Esophagus muscularis mucosa (tissue), 4 donors: ENCODE results near the gene TBX5. TPM values are rescaled to one million over a fixed set of nuclear protein-coding genes. Genes with fewer than 3 reads are reported as not detected.

Experiments
- DNase-seq: peaks from one replicate; pipeline ENCODE4 v3.0.0-alpha.2; 2017; ENCODE audit errors: extremely low spot score
- H3K27ac ChIP-seq, 4 donors: fragments of 200-600 bp; sonication (generic); replicated peaks in 1 of 4; 1 replicate in 3 of 4; 2 replicates in 1 of 4; pipeline ENCODE4 v1.5.1; 2016 to 2019; ENCODE audit warnings: mild to moderate bottlenecking in 1 of 4
- H3K27me3 ChIP-seq, 4 donors: fragments of 200-600 bp; sonication (generic); one replicate each; pipeline versions ENCODE4 v1.5.1 to v1.6.0; 2016 to 2019
- H3K36me3 ChIP-seq, 4 donors: fragments of 200-600 bp; sonication (generic); one replicate each; pipeline ENCODE4 v1.5.1; 2016 to 2019
- H3K4me1 ChIP-seq, 4 donors: fragments of 200-600 bp; sonication (generic); one replicate each; pipeline ENCODE4 v1.5.1; 2016 to 2019
- H3K4me3 ChIP-seq, 4 donors: fragments of 200-600 bp; sonication (generic); 1 replicate in 2 of 4; 2 replicates in 2 of 4; pipeline ENCODE4 v1.5.1; 2016 to 2019; ENCODE audit warnings: mild to moderate bottlenecking in 4 of 4, moderate library complexity in 1 of 4
- H3K9me3 ChIP-seq, 4 donors: fragments of 200-600 bp; sonication (generic); 1 replicate in 3 of 4; 2 replicates in 1 of 4; pipeline ENCODE4 v1.5.1; 2016 to 2019
- CTCF ChIP-seq, 3 experiments: fragments of 200-600 bp in 2 of 3; fragments of 450-650 bp in 1 of 3; sonication (generic) in 2 of 3; IDR thresholded peaks; one replicate each; pipeline ENCODE4 v1.5.1; 2017 to 2019; ENCODE audit warnings: antibody characterized with exemption in 3 of 3, mild to moderate bottlenecking in 2 of 3, moderate library complexity in 1 of 3
- EP300 ChIP-seq: sonication (generic); formaldehyde crosslinking; IDR thresholded peaks from one replicate; pipeline ENCODE4 v1.6.1; 2017; ENCODE audit warnings: antibody characterized with exemption
- POLR2A ChIP-seq: fragments of 450-650 bp; IDR thresholded peaks from one replicate; pipeline ENCODE4 v1.6.1; 2017; ENCODE audit warnings: antibody characterized with exemption, moderate library complexity, mild to moderate bottlenecking, low read depth
- POLR2AphosphoS5 ChIP-seq, 2 donors: sonication (generic); formaldehyde crosslinking; IDR thresholded peaks; one replicate each; pipeline ENCODE4 v1.6.1; 2017; ENCODE audit warnings: antibody characterized with exemption in 2 of 2
- WGBS: methylation state at CpG from one replicate; pipeline ENCODE4 v1.1.5; 2018; 5-methylcytosine and 5-hydroxymethylcytosine counted together
- intact Hi-C: fragments of 100-400 bp; cut with DNase I; formaldehyde crosslinking; loops from one replicate; pipeline ENCODE4 v1.15.1; 2023
- total RNA-seq, 4 donors: library from RNA; depleted of rRNA; stranded (reverse); fragments of >200 nt; gene quantifications; one replicate each; pipeline versions ENCODE4 v1.1.0 to v1.2.1, GENCODE V29; 2016

TBX5 gene
- total RNA-seq, 4 donors from 2014 or later = 20.4 to 34.5 (median 26.2) TPM

GRCh38 chr12:114402084-114402717 lies 3.7 kb downstream of the TBX5 start:
- intact Hi-C loops = no loop called here

GRCh38 chr12:114401328-114402083 lies 4.4 kb downstream of the TBX5 start:
- Histone ChIP-seq H3K36me3 (peaks cover 0 to 12% (median 9%) of the 10 kb centered on the region in 4 donors), H3K4me1 (peaks cover 24 to 64% (median 53%) of the 10 kb centered on the region in 4 donors), H3K4me3 (peak overlapping the region; percentile 34 to 70 (median 60)), H3K27me3 (peaks cover 0 to 27% (median 2%) of the 10 kb centered on the region in 4 donors), H3K27ac (peak overlapping the region; percentile 90 to 95 (median 92)), H3K9me3 (no peaks in the 10 kb centered on the region)
- TF ChIP-seq POLR2A = no peak
- no peak for TF ChIP-seq POLR2AphosphoS5 (IDR thresholded peaks at IDR 0.05)
- no peak for TF ChIP-seq CTCF (IDR thresholded peaks at IDR 0.05)
- no peak for TF ChIP-seq EP300
- no peak for DNase-seq
- intact Hi-C loops = no loop called here
- WGBS = 18% methylated on average over 10 of the region's 10 CpGs

More at GRCh38 chr12:114402084-114402717, 3.7 kb downstream of the TBX5 start:
- H3K4me3 ChIP-seq = peak overlapping the region; percentile 58 to 70 (median 62)
- H3K4me1 ChIP-seq = peaks cover 24 to 61% (median 49%) of the 10 kb centered on the region in 4 donors
- H3K36me3 ChIP-seq = peaks cover 0 to 12% (median 9%) of the 10 kb centered on the region in 4 donors
- TF ChIP-seq CTCF (IDR thresholded peaks at IDR 0.05) (no peak), POLR2AphosphoS5 (IDR thresholded peaks at IDR 0.05) (no peak), EP300 (no peak), POLR2A (no peak)
- DNase-seq = no peak
- H3K27ac ChIP-seq = peak overlapping the region; percentile 90 to 95 (median 92)
- WGBS = 35% methylated on average over 5 of the region's 5 CpGs
- peaks cover 0 to 29% (median 2%) of the 10 kb centered on the region in 4 donors for H3K27me3 ChIP-seq
- no peaks in the 10 kb centered on the region for H3K9me3 ChIP-seq

DNA sequence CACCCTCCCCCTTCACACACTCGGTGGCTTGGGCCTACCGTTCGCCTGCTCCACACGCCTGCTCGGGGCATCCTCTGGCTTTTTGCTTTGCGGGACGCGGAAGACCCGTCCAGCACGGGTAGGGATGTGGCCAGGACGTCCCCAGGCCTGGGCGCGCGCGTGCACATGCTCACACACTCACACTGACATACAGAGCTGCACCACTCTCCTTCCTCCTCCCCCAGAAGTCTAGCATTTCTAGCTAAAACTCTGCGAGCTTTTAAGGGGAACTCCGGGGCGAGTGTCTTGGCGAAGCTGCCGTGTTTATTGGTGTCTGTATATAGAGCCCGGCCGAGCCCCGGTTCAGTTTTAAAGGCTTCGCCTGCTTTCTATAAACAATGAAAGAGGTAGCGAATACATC lies 5.0 kb downstream of the TBX5 start:
- H3K9me3 ChIP-seq = no peaks in the 10 kb centered on the region
- intact Hi-C loops = no loop called here
- peak overlapping the region; percentile 34 to 70 (median 60) for H3K4me3 ChIP-seq
- peak overlapping the region; percentile 90 to 95 (median 92) for H3K27ac ChIP-seq
- peaks cover 24 to 70% (median 54%) of the 10 kb centered on the region in 4 donors for H3K4me1 ChIP-seq
- 3% methylated on average over 25 of the region's 25 CpGs for WGBS
- TF ChIP-seq POLR2AphosphoS5 (IDR thresholded peaks at IDR 0.05) = peak; percentile 46
- TF ChIP-seq POLR2A = no peak
- TF ChIP-seq EP300 = no peak
- TF ChIP-seq CTCF (IDR thresholded peaks at IDR 0.05) = no peak
- H3K36me3 ChIP-seq = peaks cover 0 to 12% (median 9%) of the 10 kb centered on the region in 4 donors
- no peak for DNase-seq
- peaks cover 0 to 29% (median 2%) of the 10 kb centered on the region in 4 donors for H3K27me3 ChIP-seq

- WGBS = 5% methylated on average over 30 of the region's 31 CpGs
- intact Hi-C loops = no loop called here
- peak overlapping the region; percentile 90 to 95 (median 92) for H3K27ac ChIP-seq
- H3K36me3 ChIP-seq = peaks cover 0 to 15% (median 9%) of the 10 kb centered on the region in 4 donors
- H3K4me1 ChIP-seq = peaks cover 24 to 75% (median 60%) of the 10 kb centered on the region in 4 donors
- DNase-seq = no peak
- H3K4me3 ChIP-seq = peak overlapping the region; percentile 34 to 70 (median 60)
- TF ChIP-seq CTCF (IDR thresholded peaks at IDR 0.05) = no peak
- no peak for TF ChIP-seq POLR2A
- TF ChIP-seq POLR2AphosphoS5 (IDR thresholded peaks at IDR 0.05) = no peak
- TF ChIP-seq EP300 = no peak
- peaks cover 0 to 32% (median 2%) of the 10 kb centered on the region in 4 donors for H3K27me3 ChIP-seq
- H3K9me3 ChIP-seq = no peaks in the 10 kb centered on the region
Observed at GRCh38 chr12:114400361-114400811, 5.6 kb downstream of the TBX5 start.
